Stomach smooth muscle (tissue), 2 donors: Measurements from ENCODE around the gene GOLGA6L10.

Source experiments
- H3K27ac ChIP-seq: one replicate; pipeline ENCODE4 v1.7.0; 2013; ENCODE audit warnings: mild to moderate bottlenecking, low read length, inconsistent platforms
- H3K27me3 ChIP-seq, 2 donors: one replicate each; pipeline ENCODE4 v1.7.0; 2013; ENCODE audit warnings: low read length in 2 of 2; ENCODE audit not compliant: insufficient read depth in 2 of 2, control insufficient read depth in 1 of 2
- H3K36me3 ChIP-seq, 2 donors: one replicate each; pipeline ENCODE4 v1.7.0; 2013; ENCODE audit warnings: low read length in 2 of 2; ENCODE audit not compliant: control insufficient read depth in 2 of 2, insufficient read depth in 2 of 2
- H3K4me1 ChIP-seq: one replicate; pipeline ENCODE4 v1.7.0; 2013; ENCODE audit warnings: low read length; ENCODE audit not compliant: control insufficient read depth, insufficient read depth
- H3K4me3 ChIP-seq, 2 donors: one replicate each; pipeline ENCODE4 v1.7.0; 2013; ENCODE audit warnings: low read length in 2 of 2
- H3K9ac ChIP-seq, 2 donors: one replicate each; pipeline ENCODE4 v1.7.0; 2013; ENCODE audit warnings: low read length in 2 of 2, mild to moderate bottlenecking in 1 of 2
- H3K9me3 ChIP-seq, 2 donors: one replicate each; pipeline ENCODE4 v1.7.0; 2013; ENCODE audit warnings: low read length in 2 of 2; ENCODE audit not compliant: control insufficient read depth in 2 of 2
- donor health status: healthy.
- donor health status: Pancreatic carcinoma.

Gene GOLGA6L10

DNA sequence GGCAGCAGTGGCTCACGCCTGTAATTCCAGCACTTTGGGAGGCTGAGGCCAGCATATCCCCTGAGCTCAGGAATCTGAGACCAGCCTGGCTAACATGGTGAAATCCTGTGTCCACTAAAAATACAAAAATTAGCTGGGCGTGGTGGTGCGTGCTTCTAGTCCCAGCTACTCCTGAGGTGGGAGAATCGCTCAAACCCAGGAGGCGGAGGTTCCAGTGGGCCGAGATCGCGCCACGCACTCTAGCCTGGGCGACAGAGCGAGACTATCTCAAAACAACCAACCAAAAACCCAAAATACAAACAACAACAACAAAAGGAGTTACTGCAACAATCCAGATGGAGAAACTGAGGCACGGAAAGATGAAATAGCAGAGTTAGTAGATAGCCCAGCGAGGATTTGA is 51.2 kb downstream of the GOLGA6L10 start:
- H3K27ac ChIP-seq, result no peak overlapping the region
- H3K27me3 ChIP-seq, result peaks cover 0 to 2% of the 10 kb centered on the region in 2 donors
- H3K36me3 ChIP-seq, result no peaks in the 10 kb centered on the region
- no peak overlapping the region for H3K4me3 ChIP-seq
- no peak overlapping the region for H3K9ac ChIP-seq
- peaks cover 2% of the 10 kb centered on the region for H3K4me1 ChIP-seq
- H3K9me3 ChIP-seq, result no peaks in the 10 kb centered on the region

DNA sequence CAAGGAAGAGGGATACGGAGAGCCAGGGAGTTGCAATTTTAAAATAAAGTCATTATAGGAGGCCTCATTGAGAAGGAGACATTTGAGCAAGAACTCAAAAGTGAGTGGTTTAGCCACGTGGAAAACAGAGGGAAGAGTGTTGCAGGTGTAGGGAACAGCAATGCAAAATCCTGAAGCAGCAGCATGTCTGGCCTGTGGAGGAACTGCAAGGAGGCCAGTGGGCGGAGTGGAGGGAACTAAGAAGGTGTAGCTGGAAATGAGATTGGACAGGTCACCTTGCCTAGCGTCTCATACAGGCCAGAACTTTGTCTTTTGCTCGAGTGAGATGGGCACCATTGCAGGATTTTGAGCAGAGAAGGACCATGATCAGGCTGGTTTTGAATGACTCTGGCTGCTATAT is 51.7 kb downstream of the GOLGA6L10 start:
- Histone ChIP-seq H3K27ac (no peak overlapping the region), H3K36me3 (no peaks in the 10 kb centered on the region), H3K9me3 (no peaks in the 10 kb centered on the region), H3K4me1 (peaks cover 2% of the 10 kb centered on the region), H3K9ac (no peak overlapping the region), H3K4me3 (no peak overlapping the region), H3K27me3 (peaks cover 0 to 2% of the 10 kb centered on the region in 2 donors)

DNA sequence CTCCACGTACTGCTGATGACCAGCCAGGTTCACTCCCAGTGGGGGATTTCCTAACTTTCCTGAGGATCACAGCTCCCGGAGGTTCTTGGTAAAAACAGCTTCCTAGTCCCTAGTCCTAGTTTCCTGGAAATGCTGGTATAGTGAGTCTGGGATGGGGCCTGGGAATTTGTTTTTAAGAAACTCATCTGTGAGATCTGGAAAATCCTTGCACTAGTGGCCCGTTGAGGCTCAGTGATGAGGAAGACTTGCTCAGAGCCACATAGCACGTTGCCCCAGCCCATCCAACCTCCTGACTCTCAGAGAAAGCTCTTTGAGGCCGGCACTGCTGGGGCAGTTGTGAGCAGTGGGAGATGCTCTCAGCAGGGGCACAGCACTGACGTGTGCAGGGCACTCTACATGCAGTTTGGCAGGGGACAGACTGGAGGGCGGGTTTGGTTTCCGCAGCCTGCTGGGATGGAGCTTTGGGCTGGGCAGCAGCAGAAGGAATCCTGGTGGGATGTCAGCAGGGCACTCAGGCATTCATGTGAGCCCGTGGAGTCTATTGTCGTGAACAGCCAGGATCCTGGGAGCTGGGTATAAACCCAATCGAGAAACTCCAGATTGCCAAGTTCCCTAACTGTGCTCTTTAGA is 55.1 kb downstream of the GOLGA6L10 start:
- H3K9me3 ChIP-seq, result peaks cover 0 to 2% of the 10 kb centered on the region in 2 donors
- H3K9ac ChIP-seq, result no peak overlapping the region
- no peak overlapping the region for H3K4me3 ChIP-seq
- H3K4me1 ChIP-seq, result peaks cover 2% of the 10 kb centered on the region
- H3K27ac ChIP-seq, result no peak overlapping the region
- H3K27me3 ChIP-seq, result peaks cover 0 to 2% of the 10 kb centered on the region in 2 donors
- H3K36me3 ChIP-seq, result no peaks in the 10 kb centered on the region

DNA sequence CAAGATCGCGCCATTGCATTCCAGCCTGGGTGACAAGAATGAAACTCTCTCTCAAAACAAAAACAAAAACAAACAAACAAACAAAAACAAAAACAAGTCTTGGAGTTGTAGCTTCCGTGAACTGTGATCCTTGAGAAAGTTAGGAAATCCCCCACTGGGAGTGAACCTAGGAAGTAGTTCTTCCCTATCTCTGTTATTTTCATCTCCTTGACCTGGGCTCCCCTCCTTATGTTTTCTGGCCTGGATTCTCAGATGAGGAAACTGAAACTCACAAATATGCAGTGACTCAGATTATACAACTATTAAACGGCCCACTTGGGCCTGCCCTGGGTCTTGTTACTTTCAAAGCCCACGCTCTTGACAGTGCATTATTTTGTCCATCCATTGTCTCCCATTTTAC is 57.0 kb downstream of the GOLGA6L10 start:
- Histone ChIP-seq H3K36me3 (no peaks in the 10 kb centered on the region), H3K27me3 (no peaks in the 10 kb centered on the region), H3K9ac (no peak overlapping the region), H3K4me1 (no peaks in the 10 kb centered on the region), H3K9me3 (peaks cover 0 to 3% of the 10 kb centered on the region in 2 donors), H3K27ac (no peak overlapping the region), H3K4me3 (no peak overlapping the region)
